Measurements from ENCODE around the gene PLXNB3.

DNA sequence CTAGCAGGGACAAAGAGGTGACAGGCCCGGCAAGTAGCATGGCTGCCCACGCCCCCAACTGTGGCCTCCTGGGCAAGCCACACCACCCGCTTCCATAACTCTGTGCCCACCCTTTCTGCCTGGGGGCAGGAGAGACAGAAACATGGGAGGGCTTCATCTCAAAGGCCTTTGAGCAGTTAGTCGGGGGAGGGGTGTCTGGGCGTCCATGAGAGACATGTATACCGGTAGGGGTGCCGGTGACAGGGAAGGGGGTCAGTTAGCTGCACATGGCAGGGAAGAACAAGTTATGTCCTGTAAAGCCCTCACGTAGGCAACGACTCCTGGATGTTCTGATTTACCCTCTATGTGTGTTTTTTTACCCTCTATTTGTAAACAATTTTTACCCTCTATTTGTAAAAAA, 57.0 kb downstream of the PLXNB3 start:
- TF ChIP-seq POLR2A (IDR thresholded peaks at IDR 0.05) = no peak
- TF ChIP-seq, protein P1, sequence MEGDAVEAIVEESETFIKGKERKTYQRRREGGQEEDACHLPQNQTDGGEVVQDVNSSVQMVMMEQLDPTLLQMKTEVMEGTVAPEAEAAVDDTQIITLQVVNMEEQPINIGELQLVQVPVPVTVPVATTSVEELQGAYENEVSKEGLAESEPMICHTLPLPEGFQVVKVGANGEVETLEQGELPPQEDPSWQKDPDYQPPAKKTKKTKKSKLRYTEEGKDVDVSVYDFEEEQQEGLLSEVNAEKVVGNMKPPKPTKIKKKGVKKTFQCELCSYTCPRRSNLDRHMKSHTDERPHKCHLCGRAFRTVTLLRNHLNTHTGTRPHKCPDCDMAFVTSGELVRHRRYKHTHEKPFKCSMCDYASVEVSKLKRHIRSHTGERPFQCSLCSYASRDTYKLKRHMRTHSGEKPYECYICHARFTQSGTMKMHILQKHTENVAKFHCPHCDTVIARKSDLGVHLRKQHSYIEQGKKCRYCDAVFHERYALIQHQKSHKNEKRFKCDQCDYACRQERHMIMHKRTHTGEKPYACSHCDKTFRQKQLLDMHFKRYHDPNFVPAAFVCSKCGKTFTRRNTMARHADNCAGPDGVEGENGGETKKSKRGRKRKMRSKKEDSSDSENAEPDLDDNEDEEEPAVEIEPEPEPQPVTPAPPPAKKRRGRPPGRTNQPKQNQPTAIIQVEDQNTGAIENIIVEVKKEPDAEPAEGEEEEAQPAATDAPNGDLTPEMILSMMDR (IDR thresholded peaks at IDR 0.05) = no peak
